Activated naive CD8-positive, alpha-beta T cell (primary cell): ENCODE data around the gene EYA2.

Experiments
- H3K27ac Mint-ChIP-seq: one replicate; pipeline ENCODE4 v1.8.0; 2021; ENCODE audit warnings: mixed read lengths
- H3K27me3 Mint-ChIP-seq: one replicate; pipeline ENCODE4 v1.8.0; 2021; ENCODE audit warnings: mixed read lengths
- H3K36me3 Mint-ChIP-seq: one replicate; pipeline ENCODE4 v1.8.0; 2021; ENCODE audit warnings: mixed read lengths
- H3K4me1 Mint-ChIP-seq: one replicate; pipeline ENCODE4 v1.8.0; 2021; ENCODE audit warnings: low read depth, mixed read lengths
- H3K4me3 Mint-ChIP-seq: one replicate; pipeline ENCODE4 v1.8.0; 2021; ENCODE audit warnings: mild to moderate bottlenecking, mixed read lengths
- H3K9me3 Mint-ChIP-seq: one replicate; pipeline ENCODE4 v1.8.0; 2021; ENCODE audit warnings: low read depth, mixed read lengths

EYA2 gene

GRCh38 chr20:47122560-47122959 lies 227.9 kb downstream of the EYA2 start:
- H3K4me1 Mint-ChIP-seq: no peaks in the 10 kb centered on the region
- H3K36me3 Mint-ChIP-seq: no peaks in the 10 kb centered on the region
- H3K4me3 Mint-ChIP-seq: no peak overlapping the region
- no peak overlapping the region for H3K27ac Mint-ChIP-seq
- no peaks in the 10 kb centered on the region for H3K9me3 Mint-ChIP-seq
- peaks cover 8% of the 10 kb centered on the region for H3K27me3 Mint-ChIP-seq

DNA sequence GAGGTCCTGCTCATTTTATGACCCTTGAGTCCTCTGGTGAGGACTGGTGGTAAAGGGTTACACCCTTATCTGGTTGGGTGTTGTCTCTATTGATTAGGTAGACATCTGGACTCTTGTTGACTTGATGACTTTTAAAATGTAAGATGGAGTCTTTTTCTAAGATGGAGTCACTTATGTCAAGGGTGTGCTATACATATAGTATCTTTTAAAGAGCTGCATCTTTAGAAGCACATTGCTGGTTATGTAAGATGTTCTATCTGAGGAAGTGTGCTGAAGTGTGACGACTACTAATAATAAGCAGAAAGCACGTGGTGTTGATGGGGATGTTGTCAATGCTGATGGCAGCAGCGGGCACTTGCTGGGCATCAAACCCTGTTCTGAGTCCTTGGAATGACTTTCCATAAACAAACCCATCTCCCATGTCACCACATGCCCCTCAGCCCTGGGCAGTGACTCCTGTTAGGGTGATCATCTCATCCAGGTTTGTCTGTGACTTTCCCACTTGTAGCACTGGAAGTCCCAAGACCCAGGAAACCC lies 229.6 kb downstream of the EYA2 start:
- Mint-ChIP-seq H3K27ac (no peak overlapping the region), H3K4me3 (no peak overlapping the region), H3K36me3 (no peaks in the 10 kb centered on the region), H3K9me3 (no peaks in the 10 kb centered on the region), H3K4me1 (no peaks in the 10 kb centered on the region), H3K27me3 (peaks cover 9% of the 10 kb centered on the region)

GRCh38 chr20:47125508-47125757 lies 230.8 kb downstream of the EYA2 start:
- no peaks in the 10 kb centered on the region for H3K4me1 Mint-ChIP-seq
- H3K36me3 Mint-ChIP-seq: no peaks in the 10 kb centered on the region
- no peak overlapping the region for H3K27ac Mint-ChIP-seq
- H3K27me3 Mint-ChIP-seq: peaks cover 11% of the 10 kb centered on the region
- no peak overlapping the region for H3K4me3 Mint-ChIP-seq
- no peaks in the 10 kb centered on the region for H3K9me3 Mint-ChIP-seq

- Mint-ChIP-seq H3K4me1 (no peaks in the 10 kb centered on the region), H3K27ac (no peak overlapping the region), H3K9me3 (no peaks in the 10 kb centered on the region), H3K4me3 (no peak overlapping the region), H3K27me3 (peaks cover 13% of the 10 kb centered on the region), H3K36me3 (no peaks in the 10 kb centered on the region)
Measured at GRCh38 chr20:47125758-47126591, 231.3 kb downstream of the EYA2 start.

DNA sequence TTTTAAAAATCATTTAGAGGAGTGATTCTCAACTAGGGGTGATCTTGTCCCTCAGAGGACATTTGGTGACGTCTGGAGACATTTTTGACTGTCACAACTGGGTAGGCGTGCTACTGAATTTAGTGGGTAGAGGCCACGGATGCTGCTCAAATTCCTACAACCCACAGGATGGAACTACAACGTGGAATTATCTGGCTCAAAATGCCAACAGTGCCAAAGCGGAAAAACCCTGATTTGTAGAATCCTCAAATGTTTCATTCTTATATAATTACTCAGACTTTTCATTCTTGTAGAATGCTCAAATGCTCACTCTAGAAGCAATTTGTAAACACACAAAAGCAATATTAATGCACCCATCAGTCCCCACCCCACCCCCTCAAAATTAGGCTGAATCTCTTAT lies 232.1 kb downstream of the EYA2 start:
- Mint-ChIP-seq H3K27ac (no peak overlapping the region), H3K27me3 (peaks cover 12% of the 10 kb centered on the region), H3K4me3 (no peak overlapping the region), H3K4me1 (no peaks in the 10 kb centered on the region), H3K9me3 (no peaks in the 10 kb centered on the region), H3K36me3 (no peaks in the 10 kb centered on the region)

DNA sequence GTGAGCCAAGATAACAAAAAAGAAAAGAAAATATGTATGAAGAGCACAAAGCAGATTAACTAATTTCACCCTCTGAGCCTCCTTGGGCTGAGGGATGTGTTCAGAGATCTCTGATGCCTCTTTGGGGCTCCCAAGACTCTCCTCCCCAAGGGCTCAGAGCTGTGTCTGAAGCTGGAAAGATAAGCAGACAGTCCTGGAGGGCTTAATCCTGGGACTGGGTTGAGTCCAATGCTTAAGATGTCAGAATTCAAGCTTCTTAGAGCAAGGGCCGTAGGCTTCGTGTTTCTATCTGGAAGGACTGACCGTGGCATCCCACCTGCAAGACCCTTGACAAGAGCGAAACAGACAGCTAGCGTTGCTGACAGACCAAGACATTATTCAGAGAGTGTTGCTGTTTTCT lies 232.9 kb downstream of the EYA2 start:
- H3K4me1 Mint-ChIP-seq: no peaks in the 10 kb centered on the region
- H3K9me3 Mint-ChIP-seq: no peaks in the 10 kb centered on the region
- H3K36me3 Mint-ChIP-seq: no peaks in the 10 kb centered on the region
- no peak overlapping the region for H3K4me3 Mint-ChIP-seq
- H3K27me3 Mint-ChIP-seq: peaks cover 11% of the 10 kb centered on the region
- H3K27ac Mint-ChIP-seq: no peak overlapping the region

DNA sequence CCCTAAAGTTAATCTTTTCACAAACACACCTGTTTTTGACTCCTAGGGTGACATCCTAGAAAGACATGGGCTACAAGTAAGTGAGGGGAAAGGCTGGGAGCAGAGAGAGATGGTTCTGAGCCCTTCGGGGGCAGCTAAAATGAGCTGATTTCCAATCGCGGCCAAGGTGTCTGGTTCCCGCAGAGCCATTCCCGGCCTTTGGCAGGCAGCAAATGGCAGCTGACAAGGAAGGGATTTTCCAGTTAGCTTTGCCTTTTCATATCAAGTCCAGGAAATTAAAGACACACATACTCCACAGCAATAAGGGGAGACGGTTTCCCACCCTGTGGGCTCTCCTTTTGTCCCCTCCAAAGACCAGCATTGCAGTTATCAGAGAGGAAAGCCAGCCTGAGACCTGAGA lies 233.4 kb downstream of the EYA2 start:
- H3K9me3 Mint-ChIP-seq: no peaks in the 10 kb centered on the region
- H3K36me3 Mint-ChIP-seq: no peaks in the 10 kb centered on the region
- H3K27ac Mint-ChIP-seq: no peak overlapping the region
- H3K4me3 Mint-ChIP-seq: no peak overlapping the region
- peaks cover 11% of the 10 kb centered on the region for H3K27me3 Mint-ChIP-seq
- H3K4me1 Mint-ChIP-seq: no peaks in the 10 kb centered on the region

DNA sequence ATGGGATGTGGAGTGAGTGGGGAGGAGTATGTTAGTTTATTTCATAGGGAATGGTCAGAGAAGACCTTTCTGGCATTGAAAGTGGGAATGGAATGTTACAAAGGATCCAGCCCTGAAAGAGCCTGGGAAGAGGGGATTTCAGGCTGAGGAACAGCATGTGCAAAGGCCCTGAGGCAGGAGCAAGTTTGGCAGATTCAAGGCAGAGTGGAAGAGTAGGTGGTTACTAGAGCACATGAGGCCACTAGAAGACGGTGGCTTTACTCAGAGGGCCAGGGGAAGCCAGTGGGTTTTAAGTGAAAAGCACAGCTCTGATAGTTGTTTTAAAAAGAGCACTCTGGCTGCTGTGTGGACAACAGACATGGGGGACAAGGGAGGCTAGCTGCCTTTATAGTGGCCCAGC lies 234.7 kb downstream of the EYA2 start:
- H3K9me3 Mint-ChIP-seq: no peaks in the 10 kb centered on the region
- H3K4me1 Mint-ChIP-seq: no peaks in the 10 kb centered on the region
- no peak overlapping the region for H3K27ac Mint-ChIP-seq
- peaks cover 9% of the 10 kb centered on the region for H3K27me3 Mint-ChIP-seq
- no peaks in the 10 kb centered on the region for H3K36me3 Mint-ChIP-seq
- H3K4me3 Mint-ChIP-seq: no peak overlapping the region

GRCh38 chr20:47133809-47134456 lies 239.3 kb downstream of the EYA2 start:
- H3K9me3 Mint-ChIP-seq: no peaks in the 10 kb centered on the region
- H3K4me1 Mint-ChIP-seq: no peaks in the 10 kb centered on the region
- H3K4me3 Mint-ChIP-seq: no peak overlapping the region
- H3K27me3 Mint-ChIP-seq: peaks cover 9% of the 10 kb centered on the region
- H3K36me3 Mint-ChIP-seq: no peaks in the 10 kb centered on the region
- no peak overlapping the region for H3K27ac Mint-ChIP-seq

GRCh38 chr20:47136782-47137181 lies 242.1 kb downstream of the EYA2 start:
- no peaks in the 10 kb centered on the region for H3K36me3 Mint-ChIP-seq
- no peaks in the 10 kb centered on the region for H3K4me1 Mint-ChIP-seq
- no peaks in the 10 kb centered on the region for H3K9me3 Mint-ChIP-seq
- no peak overlapping the region for H3K4me3 Mint-ChIP-seq
- peaks cover 3% of the 10 kb centered on the region for H3K27me3 Mint-ChIP-seq
- H3K27ac Mint-ChIP-seq: no peak overlapping the region

- Mint-ChIP-seq H3K27me3 (peaks cover 3% of the 10 kb centered on the region), H3K36me3 (no peaks in the 10 kb centered on the region), H3K9me3 (no peaks in the 10 kb centered on the region), H3K4me3 (no peak overlapping the region), H3K4me1 (no peaks in the 10 kb centered on the region), H3K27ac (no peak overlapping the region)
Measured at GRCh38 chr20:47137231-47137870, 242.7 kb downstream of the EYA2 start.

GRCh38 chr20:47139934-47140535 lies 245.4 kb downstream of the EYA2 start:
- H3K27me3 Mint-ChIP-seq: peaks cover 2% of the 10 kb centered on the region

DNA sequence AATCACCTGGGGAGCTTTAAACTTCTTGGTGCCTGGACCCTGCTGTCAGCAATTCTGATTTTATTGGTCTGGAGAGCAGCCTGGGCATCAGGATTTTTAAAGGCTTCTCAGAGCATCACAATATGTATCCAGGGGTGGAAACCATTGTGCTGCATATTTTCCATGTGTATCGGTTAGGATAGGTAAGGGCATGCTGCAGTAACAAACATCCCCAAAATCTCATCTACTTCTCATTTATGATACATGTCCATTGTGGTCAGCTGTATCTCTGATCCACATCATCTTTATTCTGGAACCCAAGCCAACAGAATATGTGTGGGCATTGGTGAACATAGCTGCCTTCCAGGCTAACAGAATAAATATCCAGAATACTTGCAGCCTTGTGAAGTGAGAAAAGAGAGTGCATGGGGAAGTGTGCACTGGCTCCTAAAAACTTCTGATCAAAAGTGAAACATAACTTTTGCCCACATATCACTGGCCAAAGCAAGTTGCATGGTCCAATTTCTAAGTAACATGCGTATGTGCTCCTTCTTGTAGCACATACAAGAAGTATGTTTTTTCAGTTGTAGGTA lies 246.8 kb downstream of the EYA2 start:
- Mint-ChIP-seq H3K27ac (no peak overlapping the region), H3K4me3 (no peak overlapping the region), H3K9me3 (no peaks in the 10 kb centered on the region), H3K27me3 (no peaks in the 10 kb centered on the region), H3K4me1 (no peaks in the 10 kb centered on the region), H3K36me3 (no peaks in the 10 kb centered on the region)

More at GRCh38 chr20:47139934-47140535, 245.4 kb downstream of the EYA2 start:
- H3K36me3 Mint-ChIP-seq: no peaks in the 10 kb centered on the region
- H3K4me3 Mint-ChIP-seq: no peak overlapping the region
- H3K27ac Mint-ChIP-seq: no peak overlapping the region
- no peaks in the 10 kb centered on the region for H3K9me3 Mint-ChIP-seq
- H3K4me1 Mint-ChIP-seq: no peaks in the 10 kb centered on the region

DNA sequence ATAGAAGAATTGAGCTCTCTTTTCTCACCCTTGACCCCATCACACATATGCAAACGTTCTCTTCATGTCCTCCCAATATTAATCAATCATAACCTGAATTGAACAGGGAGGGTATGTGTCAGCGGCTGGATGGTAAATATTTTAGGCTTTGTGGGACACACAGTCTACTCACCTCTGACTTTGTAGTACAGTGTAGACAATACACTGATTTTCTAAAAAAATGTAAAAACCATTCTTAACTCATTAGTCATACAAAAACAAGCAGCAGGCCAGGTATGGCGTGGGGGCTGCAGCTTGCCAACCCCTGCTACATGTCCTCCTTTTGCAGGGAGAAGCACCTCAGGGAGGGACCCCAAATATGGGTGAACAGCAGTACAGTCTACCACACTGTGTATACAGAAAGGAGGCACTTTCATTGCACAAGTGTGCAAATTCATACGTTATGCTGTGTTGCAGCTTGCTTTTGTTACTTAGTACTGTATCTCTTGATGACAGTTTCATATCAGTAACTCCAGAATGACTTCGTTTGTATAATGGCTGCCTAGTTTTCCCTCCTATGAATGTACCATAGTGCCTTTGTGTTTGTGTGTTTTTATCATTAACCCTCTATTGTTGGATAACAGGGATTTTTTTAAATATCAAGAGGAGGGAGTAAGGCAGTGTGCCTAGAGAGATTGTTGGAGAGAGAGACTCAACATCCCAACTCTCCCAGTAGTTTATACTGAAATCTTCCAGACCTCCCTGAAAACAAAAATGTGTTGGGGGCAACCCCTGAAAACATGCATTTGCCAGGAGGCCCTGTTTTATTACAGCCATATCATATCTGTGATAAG lies 247.5 kb downstream of the EYA2 start:
- H3K4me1 Mint-ChIP-seq: no peaks in the 10 kb centered on the region

More for the DNA sequence above, 247.5 kb downstream of the EYA2 start:
- H3K27ac Mint-ChIP-seq: no peak overlapping the region
- H3K27me3 Mint-ChIP-seq: no peaks in the 10 kb centered on the region
- no peaks in the 10 kb centered on the region for H3K9me3 Mint-ChIP-seq
- H3K4me3 Mint-ChIP-seq: no peak overlapping the region
- no peaks in the 10 kb centered on the region for H3K36me3 Mint-ChIP-seq
